Mucosa of gallbladder (tissue), 1 donor: ENCODE measurements around the gene MTERF2. TPM values are rescaled to one million over a fixed set of nuclear protein-coding genes. Genes with fewer than 3 reads are reported as not detected.
"Not testable (repeated sequence)": the region's sequence is repeated elsewhere in the genome, so short reads cannot be mapped to it uniquely, and the experiment has no call there.

ENCODE experiments used
- DNase-seq: peaks from one replicate; pipeline ENCODE4 v3.0.0-alpha.2; 2020; ENCODE audit warnings: low spot score
- total RNA-seq: library from RNA; stranded (reverse); gene quantifications from one replicate; pipeline ENCODE4 v1.2.1, GENCODE V29; 2021
- donor health status: DM: no; HTN: no; CAD: no.

MTERF2 gene, protein sequence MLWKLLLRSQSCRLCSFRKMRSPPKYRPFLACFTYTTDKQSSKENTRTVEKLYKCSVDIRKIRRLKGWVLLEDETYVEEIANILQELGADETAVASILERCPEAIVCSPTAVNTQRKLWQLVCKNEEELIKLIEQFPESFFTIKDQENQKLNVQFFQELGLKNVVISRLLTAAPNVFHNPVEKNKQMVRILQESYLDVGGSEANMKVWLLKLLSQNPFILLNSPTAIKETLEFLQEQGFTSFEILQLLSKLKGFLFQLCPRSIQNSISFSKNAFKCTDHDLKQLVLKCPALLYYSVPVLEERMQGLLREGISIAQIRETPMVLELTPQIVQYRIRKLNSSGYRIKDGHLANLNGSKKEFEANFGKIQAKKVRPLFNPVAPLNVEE
- total RNA-seq: 24.8 TPM

- DNase-seq: peak; percentile 91
Observed at GRCh38 chr12:106986625-106987389, at the start of gene MTERF2. Gene MTERF2 (minus strand): TSS chr12:106987146. CDS start chr12:106978714, 8,432 bp downstream.

GRCh38 chr12:107035733-107036132, 48.8 kb upstream of the MTERF2 start:
- DNase-seq: no peak

- DNase-seq: no peak
Observed at GRCh38 chr12:107033758-107034739, 47.1 kb upstream of the MTERF2 start.

GRCh38 chr12:107032266-107032665, 45.3 kb upstream of the MTERF2 start:
- DNase-seq: no peak

- no peak for DNase-seq
Observed at GRCh38 chr12:107031061-107031460, 44.1 kb upstream of the MTERF2 start.

GRCh38 chr12:107029081-107029480, 42.1 kb upstream of the MTERF2 start:
- DNase-seq: no peak

- peak; percentile 40 for DNase-seq
Observed at GRCh38 chr12:107027636-107028053, 40.7 kb upstream of the MTERF2 start.

DNA sequence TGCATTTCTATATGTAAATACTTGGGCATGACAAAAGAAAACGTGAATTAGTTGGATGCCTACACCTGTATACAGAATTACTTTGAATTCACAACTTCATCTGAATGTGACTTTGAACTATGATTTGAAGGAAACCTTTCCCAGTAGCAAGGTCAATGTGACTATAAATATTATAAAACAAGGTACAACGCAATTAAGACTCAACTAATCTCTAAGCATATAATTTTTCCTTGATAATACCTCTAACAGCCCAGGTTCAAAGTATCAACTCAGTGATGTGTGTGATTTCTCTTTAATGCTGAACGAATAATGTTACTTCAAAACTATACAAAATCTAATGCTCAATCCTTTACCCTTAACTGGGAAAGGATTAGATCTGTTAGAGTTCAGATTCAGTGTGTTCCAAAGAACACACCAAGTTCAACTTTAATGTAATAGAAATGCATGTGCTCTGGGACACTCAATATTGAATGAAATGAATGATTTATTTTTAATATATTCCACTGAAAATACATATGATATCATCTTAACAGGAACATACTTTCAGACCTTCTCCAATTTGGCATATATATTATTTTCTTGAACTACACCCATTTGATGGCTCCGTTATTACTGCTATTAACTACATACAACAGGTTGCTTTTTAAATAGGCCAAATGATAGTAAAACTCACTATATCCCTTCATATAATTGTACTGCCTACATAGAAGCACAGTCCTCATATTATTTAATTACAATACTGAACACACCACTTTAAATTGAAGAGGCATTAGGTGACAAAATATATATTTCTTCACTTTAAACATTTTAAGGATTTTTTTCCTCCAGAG, 40.1 kb upstream of the MTERF2 start:
- DNase-seq: no peak

DNA sequence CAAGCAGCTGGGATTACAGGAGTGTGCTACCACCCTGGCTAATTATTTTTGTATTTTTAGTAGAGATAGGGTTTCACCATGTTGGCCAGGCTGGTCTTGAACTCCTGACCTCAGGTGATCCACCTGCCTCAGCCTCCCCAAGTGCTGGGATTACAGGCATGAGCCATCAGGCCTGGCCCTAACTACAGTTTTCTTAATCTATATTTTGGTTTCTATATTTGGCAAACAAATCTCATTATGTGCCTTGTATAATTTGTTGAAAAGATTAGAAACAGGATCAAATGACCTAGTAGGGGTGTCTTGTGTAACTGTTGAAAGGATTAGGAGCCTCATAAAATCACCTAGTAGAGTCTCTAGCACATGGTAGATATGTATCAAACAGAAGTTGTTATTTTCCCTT, 39.4 kb upstream of the MTERF2 start:
- DNase-seq: not testable (repeated sequence)

- DNase-seq: no peak
Observed at GRCh38 chr12:107025671-107026070, 38.7 kb upstream of the MTERF2 start.

DNA sequence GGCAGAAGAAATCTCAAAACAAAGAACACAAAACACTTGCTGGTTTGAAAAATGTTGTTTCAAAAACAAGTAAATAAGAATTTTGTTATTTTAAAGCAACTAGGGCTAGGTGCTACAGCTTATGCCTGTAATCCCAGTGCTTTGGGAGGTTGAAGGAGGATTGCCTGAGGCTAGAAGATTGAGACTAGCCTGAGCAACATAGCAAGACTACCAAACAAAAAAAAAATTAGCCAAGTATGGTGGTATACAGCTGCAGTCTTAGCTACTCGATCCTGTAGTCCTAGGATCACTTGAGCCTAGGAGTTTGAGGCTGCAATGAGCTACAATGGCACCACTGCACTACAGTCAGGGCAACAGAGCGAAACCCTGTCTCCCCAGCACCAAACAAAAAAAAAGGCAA, 32.6 kb upstream of the MTERF2 start:
- DNase-seq: no peak

- DNase-seq: no peak
Observed at GRCh38 chr12:107017042-107017441, 30.1 kb upstream of the MTERF2 start.

GRCh38 chr12:107014055-107014454, 27.1 kb upstream of the MTERF2 start:
- peak; percentile 43 for DNase-seq

- no peak for DNase-seq
Observed at GRCh38 chr12:107012736-107013425, 25.9 kb upstream of the MTERF2 start.

DNA sequence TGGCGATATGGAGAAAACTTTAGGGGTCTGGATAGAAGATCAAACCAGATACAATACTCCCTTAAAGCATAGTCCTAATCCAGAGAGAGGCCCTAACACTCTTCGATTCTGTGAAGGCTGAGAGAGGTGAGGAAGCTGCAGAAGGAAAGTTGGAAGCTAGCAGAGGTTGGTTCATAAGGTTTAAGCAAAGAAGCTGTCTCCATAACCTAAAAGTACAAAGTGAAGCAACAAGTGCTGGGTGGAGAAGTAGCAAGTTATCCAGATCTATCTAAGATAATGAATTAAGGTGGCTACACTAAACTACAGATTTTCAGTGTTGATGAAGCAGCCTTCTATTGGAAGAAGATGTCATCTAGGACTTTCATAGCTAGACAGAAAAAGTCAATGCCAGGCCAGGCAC, 24.6 kb upstream of the MTERF2 start:
- no peak for DNase-seq

DNA sequence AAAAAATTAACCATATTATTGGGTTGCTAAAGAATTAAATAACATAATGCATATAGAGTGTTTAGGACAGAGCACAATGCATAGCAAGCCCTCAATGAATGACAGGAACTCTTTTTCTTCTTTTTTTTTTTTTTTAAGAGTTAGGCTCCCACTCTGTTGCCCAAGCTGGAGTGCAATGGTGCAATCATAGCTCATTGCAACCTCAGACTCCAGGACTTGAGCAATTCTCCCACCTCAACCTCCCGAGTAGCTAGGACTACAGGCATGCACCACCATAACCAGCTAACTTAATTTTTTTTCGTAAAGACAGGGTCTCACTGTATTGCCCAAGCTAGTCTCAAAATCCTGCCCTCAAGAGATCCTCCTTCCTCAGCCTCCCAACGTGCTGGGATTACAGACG, 20.5 kb upstream of the MTERF2 start:
- DNase-seq: no peak

- DNase-seq: not testable (repeated sequence)
Observed at GRCh38 chr12:107002665-107003064, 15.7 kb upstream of the MTERF2 start.

- DNase-seq: no peak
Observed at GRCh38 chr12:106999446-106999845, 12.5 kb upstream of the MTERF2 start.

- DNase-seq: no peak
Observed at GRCh38 chr12:106997916-106998315, 11.0 kb upstream of the MTERF2 start.

DNA sequence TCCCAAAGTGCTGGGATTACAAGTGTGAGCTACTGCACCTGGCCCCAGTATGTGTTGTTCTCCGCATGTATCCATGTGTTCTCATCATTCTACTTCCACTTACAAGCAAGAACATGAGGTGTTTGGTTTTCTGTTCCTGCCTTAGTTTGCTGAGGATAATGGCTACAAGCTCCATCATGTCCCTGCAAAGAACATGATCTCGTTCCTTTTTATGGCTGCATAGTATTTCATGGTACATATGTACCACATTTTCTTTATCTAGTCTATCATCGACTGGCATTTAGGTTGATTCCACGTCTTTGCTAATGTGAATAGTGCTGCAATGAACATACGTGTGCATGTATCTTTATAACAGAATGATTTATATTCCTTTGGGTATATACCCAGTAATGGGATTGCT, 9.2 kb upstream of the MTERF2 start:
- not testable (repeated sequence) for DNase-seq
